C4-2B (cell line): ENCODE results near the gene TFDP1.

Source experiments
- CTCF ChIP-seq: fragments of 450-650 bp; conservative IDR thresholded peaks from 2 replicates; pipeline ENCODE4 v1.5.1; 2017; ENCODE audit warnings: mild to moderate bottlenecking
- ZFX ChIP-seq: fragments of 450-650 bp; IDR thresholded peaks from 2 replicates; pipeline ENCODE4 v1.6.1; 2017

- TF ChIP-seq CTCF (no peak), ZFX (no peak)
Measured at GRCh38 chr13:113595131-113595530, 10.6 kb downstream of the TFDP1 start.
